HCT116 (cell line): ENCODE results near the gene CCDC185. TPM values are rescaled to one million over a fixed set of nuclear protein-coding genes. Genes with fewer than 3 reads are reported as not detected.

Source experiments
- ATAC-seq: fragments of 200-7000 bp; cut with Tn5 transposase; 2 replicates; pipeline ENCODE4 v1.9.1; 2020; ENCODE audit warnings: mild to moderate bottlenecking, moderate library complexity
- BruUV-seq: library from RNA; stranded (reverse); fragments of 400-500 nt; replicated peaks from 2 replicates; lab custom pipeline; 2021; lab: Mats Ljungman, UMichigan
- CTCF ChIA-PET: fragments of 300-600 bp; sonication (Branson Sonifier 250); formaldehyde crosslinking; loops from one replicate; lab custom pipeline; 2021; ENCODE audit warnings: antibody characterized with exemption; lab: Charles Lee
- POLR2A ChIA-PET: fragments of 300-600, 350-600 bp; sonication (Branson Sonifier 250); formaldehyde crosslinking; loops from one replicate; lab custom pipeline; 2021; ENCODE audit warnings: antibody characterized with exemption; lab: Charles Lee
- RAD21 ChIA-PET, 2 experiments: fragments of 300-600 bp; sonication (Branson Sonifier 250); formaldehyde crosslinking; loops; one replicate each; lab custom pipeline; 2023; ENCODE audit warnings: low total read pairs in 2 of 2; ENCODE audit not compliant: uncharacterized antibody in 2 of 2, unreplicated experiment in 2 of 2, low non-redundant PET in 1 of 2; lab: Charles Lee
- DNase-seq: peaks from one replicate; pipeline ENCODE4 v3.0.0-alpha.2; 2010; ENCODE audit warnings: low read depth, low spot score
- H2AFZ ChIP-seq: fragments of 200-600 bp; shearing (Covaris generic), sonication (generic); 2 replicates; pipeline ENCODE4 v1.6.1; 2017; ENCODE audit warnings: low read depth, mixed run types, mixed read lengths, antibody characterized with exemption, low read length; ENCODE audit not compliant: poor library complexity, severe bottlenecking
- H3K27ac ChIP-seq: 2 replicates; pipeline ENCODE4 v1.5.1; 2012; ENCODE audit warnings: low read depth, low read length
- H3K27me3 ChIP-seq: fragments of 200-600 bp; sonication (generic); 2 replicates; pipeline ENCODE4 v1.6.1; 2016; ENCODE audit warnings: mixed run types, low read length, mixed read lengths; ENCODE audit not compliant: insufficient read depth
- H3K36me3 ChIP-seq, 2 experiments: fragments of 200-500 bp in 1 of 2; fragments of 200-600 bp in 1 of 2; sonication (Bioruptor generic) in 1 of 2; sonication (generic) in 1 of 2; 2 replicates each; pipeline versions ENCODE4 v1.5.1 to v1.6.1; 2014 to 2016; ENCODE audit warnings: low read length in 2 of 2, inconsistent platforms in 1 of 2, mixed read lengths in 1 of 2, mixed run types in 1 of 2; ENCODE audit not compliant: insufficient read depth in 2 of 2, control insufficient read depth in 1 of 2
- H3K4me1 ChIP-seq, 2 experiments: fragments of 200-600 bp in 1 of 2; sonication (generic) in 1 of 2; 2 replicates each; pipeline versions ENCODE4 v1.5.1 to v1.6.1; 2012 to 2017; ENCODE audit warnings: low read length in 2 of 2, inconsistent platforms in 1 of 2, mild to moderate bottlenecking in 1 of 2, mixed read lengths in 1 of 2, mixed run types in 1 of 2, moderate library complexity in 1 of 2; ENCODE audit not compliant: insufficient read depth in 2 of 2, control insufficient read depth in 1 of 2
- H3K4me2 ChIP-seq: fragments of 200-600 bp; sonication (generic); 2 replicates; pipeline ENCODE4 v1.6.1; 2017; ENCODE audit warnings: mixed run types, low read length, mixed read lengths
- H3K4me3 ChIP-seq, 2 experiments: fragments of 200-600 bp in 1 of 2; sonication (generic) in 1 of 2; replicated peaks in 1 of 2; 2 replicates each; pipeline ENCODE4 v1.5.1; 2011 to 2016; ENCODE audit warnings: low read length in 2 of 2, control low read depth in 1 of 2, low read depth in 1 of 2, mild to moderate bottlenecking in 1 of 2, mixed read lengths in 1 of 2, mixed run types in 1 of 2
- H3K79me2 ChIP-seq: fragments of 200-600 bp; sonication (generic); 2 replicates; pipeline ENCODE4 v1.6.1; 2017; ENCODE audit warnings: mild to moderate bottlenecking, mixed run types, low read length, moderate library complexity, mixed read lengths; ENCODE audit not compliant: insufficient read depth
- H3K9ac ChIP-seq: fragments of 200-600 bp; sonication (generic); 2 replicates; pipeline ENCODE4 v1.6.1; 2016; ENCODE audit warnings: low read length, mixed read lengths
- H3K9me2 ChIP-seq: fragments of 200-600 bp; sonication (generic), shearing (Covaris generic); 2 replicates; pipeline ENCODE4 v1.6.1; 2017; ENCODE audit warnings: mixed run types, mild to moderate bottlenecking, moderate library complexity; ENCODE audit not compliant: insufficient read depth
- H3K9me3 ChIP-seq, 2 experiments: fragments of 200-500 bp in 1 of 2; fragments of 200-600 bp in 1 of 2; sonication (Bioruptor generic) in 1 of 2; sonication (generic) in 1 of 2; 2 replicates each; pipeline ENCODE4 v1.6.1; 2014 to 2017; ENCODE audit warnings: low read length in 2 of 2, mixed read lengths in 2 of 2, inconsistent platforms in 1 of 2, low read depth in 1 of 2, mild to moderate bottlenecking in 1 of 2, mixed run types in 1 of 2, moderate library complexity in 1 of 2; ENCODE audit not compliant: control insufficient read depth in 1 of 2, insufficient read depth in 1 of 2
- H4K20me1 ChIP-seq: fragments of 200-600 bp; sonication (generic), shearing (Covaris generic); 2 replicates; pipeline ENCODE4 v1.6.1; 2017; ENCODE audit warnings: mixed run types, mild to moderate bottlenecking, moderate library complexity; ENCODE audit not compliant: insufficient read depth
- CBX3 ChIP-seq: IDR thresholded peaks from 2 replicates; pipeline ENCODE4 v1.6.1; 2012; ENCODE audit warnings: low read depth
- JUND ChIP-seq: IDR thresholded peaks from 2 replicates; pipeline ENCODE4 v1.6.1; 2012
- RAD21 ChIP-seq: IDR thresholded peaks from 2 replicates; pipeline ENCODE4 v1.6.1; 2012; ENCODE audit warnings: low read depth, mild to moderate bottlenecking
- SIN3A ChIP-seq: IDR thresholded peaks from 2 replicates; pipeline ENCODE4 v1.6.1; 2012; ENCODE audit warnings: low read depth
- TCF7L2 ChIP-seq: IDR thresholded peaks from 2 replicates; pipeline ENCODE4 v1.7.0; 2011; ENCODE audit warnings: borderline replicate concordance, inconsistent platforms; ENCODE audit not compliant: insufficient read depth, insufficient read length; ENCODE audit errors: extremely low read depth
- ZBTB33 ChIP-seq: IDR thresholded peaks from 2 replicates; pipeline ENCODE4 v1.6.1; 2011; ENCODE audit warnings: mild to moderate bottlenecking, low read length, moderate library complexity; ENCODE audit not compliant: insufficient replicate concordance; ENCODE audit errors: extremely low read depth
- ZFX ChIP-seq: fragments of 450-650 bp; IDR thresholded peaks from 2 replicates; pipeline ENCODE4 v1.6.1; 2017
- ZNF274 ChIP-seq: fragments of 200-500 bp; sonication (Bioruptor generic); IDR thresholded peaks from 2 replicates; pipeline ENCODE4 v1.6.1; 2014; ENCODE audit warnings: mild to moderate bottlenecking, low read depth, low read length, inconsistent platforms
- intact Hi-C: fragments of 100-400 bp; cut with micrococcal nuclease; formaldehyde crosslinking; loops from 2 replicates; pipeline ENCODE4 v1.10.0; 2022
- total RNA-seq: library from RNA; stranded (reverse); gene quantifications from one replicate; pipeline ENCODE4 v1.2.1, GENCODE V29; 2021; ENCODE audit not compliant: unreplicated experiment
- TF ChIP-seq, protein P1 (sequence below), 3 experiments: fragments of 200-600 bp in 1 of 3; sonication (generic) in 1 of 3; IDR thresholded peaks in 2 of 3; conservative IDR thresholded peaks in 1 of 3; 2 replicates each; pipeline ENCODE4 v1.5.1; 2012 to 2017; ENCODE audit warnings: low read depth in 2 of 3, low read length in 2 of 3, antibody characterized with exemption in 1 of 3, borderline replicate concordance in 1 of 3, control low read depth in 1 of 3, mild to moderate bottlenecking in 1 of 3, mixed read lengths in 1 of 3, mixed run types in 1 of 3, moderate library complexity in 1 of 3; ENCODE audit not compliant: insufficient read depth in 1 of 3
- TF ChIP-seq, protein P2 (sequence below): IDR thresholded peaks from 2 replicates; pipeline ENCODE4 v1.6.1; 2012

Gene CCDC185
- total RNA-seq, 1 experiment from 2014 or later, result not detected

DNA sequence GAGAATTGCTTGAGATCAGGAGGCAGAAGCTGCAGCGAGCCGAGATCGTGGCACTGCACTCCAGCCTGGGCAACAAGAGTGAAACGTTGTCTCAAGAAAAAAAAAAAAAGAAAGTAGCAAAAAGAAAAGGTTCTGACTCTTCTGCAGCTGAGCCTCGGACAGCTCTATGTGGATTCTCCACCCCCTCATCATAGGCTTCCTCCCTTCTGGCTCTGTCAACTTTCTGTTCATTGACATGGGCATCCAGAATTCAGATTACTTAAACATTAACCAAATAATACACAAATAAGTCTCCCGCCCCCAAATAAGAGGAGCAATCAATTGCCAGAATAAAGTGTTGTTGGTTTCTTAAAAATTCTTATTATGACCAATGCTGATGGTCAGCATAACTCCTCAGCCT lies 39.3 kb upstream of the CCDC185 start:
- Histone ChIP-seq H3K79me2 (no peaks in the 10 kb centered on the region), H3K9me3 (no peaks in the 10 kb centered on the region), H3K27ac (no peak overlapping the region), H2AFZ (no peak overlapping the region), H3K9me2 (no peaks in the 10 kb centered on the region), H3K4me2 (no peak overlapping the region), H3K27me3 (peaks cover 32% of the 10 kb centered on the region), H3K9ac (no peak overlapping the region), H3K36me3 (no peaks in the 10 kb centered on the region), H3K4me1 (no peaks in the 10 kb centered on the region), H4K20me1 (no peaks in the 10 kb centered on the region), H3K4me3 (no peak overlapping the region)
- ATAC-seq (no peak), DNase-seq (no peak)
- intact Hi-C loops, result no loop called here
- CTCF ChIA-PET, result no interaction called here
- no TSS peak for BruUV-seq
- no peak for TF ChIP-seq TCF7L2
- no peak for TF ChIP-seq CBX3
- no peak for TF ChIP-seq ZFX
- TF ChIP-seq, protein P1, sequence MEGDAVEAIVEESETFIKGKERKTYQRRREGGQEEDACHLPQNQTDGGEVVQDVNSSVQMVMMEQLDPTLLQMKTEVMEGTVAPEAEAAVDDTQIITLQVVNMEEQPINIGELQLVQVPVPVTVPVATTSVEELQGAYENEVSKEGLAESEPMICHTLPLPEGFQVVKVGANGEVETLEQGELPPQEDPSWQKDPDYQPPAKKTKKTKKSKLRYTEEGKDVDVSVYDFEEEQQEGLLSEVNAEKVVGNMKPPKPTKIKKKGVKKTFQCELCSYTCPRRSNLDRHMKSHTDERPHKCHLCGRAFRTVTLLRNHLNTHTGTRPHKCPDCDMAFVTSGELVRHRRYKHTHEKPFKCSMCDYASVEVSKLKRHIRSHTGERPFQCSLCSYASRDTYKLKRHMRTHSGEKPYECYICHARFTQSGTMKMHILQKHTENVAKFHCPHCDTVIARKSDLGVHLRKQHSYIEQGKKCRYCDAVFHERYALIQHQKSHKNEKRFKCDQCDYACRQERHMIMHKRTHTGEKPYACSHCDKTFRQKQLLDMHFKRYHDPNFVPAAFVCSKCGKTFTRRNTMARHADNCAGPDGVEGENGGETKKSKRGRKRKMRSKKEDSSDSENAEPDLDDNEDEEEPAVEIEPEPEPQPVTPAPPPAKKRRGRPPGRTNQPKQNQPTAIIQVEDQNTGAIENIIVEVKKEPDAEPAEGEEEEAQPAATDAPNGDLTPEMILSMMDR (IDR thresholded peaks at IDR 0.05 in 2 of 3, conservative IDR thresholded peaks at IDR 0.05 in 1 of 3; ENCODE audit: borderline replicate concordance in 1 of 3, insufficient read depth in 1 of 3, low read depth in 2 of 3, low read length in 2 of 3), result no peak
- TF ChIP-seq ZBTB33, result no peak
- no peak for TF ChIP-seq JUND
- TF ChIP-seq RAD21, result no peak
- TF ChIP-seq, protein P2, sequence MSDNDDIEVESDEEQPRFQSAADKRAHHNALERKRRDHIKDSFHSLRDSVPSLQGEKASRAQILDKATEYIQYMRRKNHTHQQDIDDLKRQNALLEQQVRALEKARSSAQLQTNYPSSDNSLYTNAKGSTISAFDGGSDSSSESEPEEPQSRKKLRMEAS, result no peak
- TF ChIP-seq ZNF274, result no peak
- TF ChIP-seq SIN3A, result no peak
- POLR2A ChIA-PET, result no interaction called here
- RAD21 ChIA-PET, result no interaction called here
